Measurements from ENCODE around the gene RASSF3.

The RASSF3 gene

GRCh38 chr12:64724201-64724745, 114.0 kb downstream of the RASSF3 start:
- Histone ChIP-seq H3K4me1 (ENCODE audit: insufficient read depth, low read length) (no peaks in the 10 kb centered on the region), H2AFZ (ENCODE audit: low read depth, low read length) (no peak overlapping the region), H3K9me3 (ENCODE audit: low read length) (no peaks in the 10 kb centered on the region), H3K36me3 (ENCODE audit: insufficient read depth, low read length) (peaks cover 53% of the 10 kb centered on the region), H3K27me3 (ENCODE audit: insufficient read depth, low read length) (no peaks in the 10 kb centered on the region), H3K4me3 (ENCODE audit: low read length) (no peak overlapping the region)

GRCh38 chr12:64729909-64730587, 119.8 kb downstream of the RASSF3 start:
- no peaks in the 10 kb centered on the region for H3K9me3 ChIP-seq (ENCODE audit: low read length)
- H3K36me3 ChIP-seq (ENCODE audit: insufficient read depth, low read length): peaks cover 39% of the 10 kb centered on the region

GRCh38 chr12:64730588-64730969, 120.3 kb downstream of the RASSF3 start:
- Histone ChIP-seq H3K36me3 (ENCODE audit: insufficient read depth, low read length) (peaks cover 43% of the 10 kb centered on the region), H3K4me3 (ENCODE audit: low read length) (no peak overlapping the region), H2AFZ (ENCODE audit: low read depth, low read length) (no peak overlapping the region), H3K27me3 (ENCODE audit: insufficient read depth, low read length) (no peaks in the 10 kb centered on the region), H3K9me3 (ENCODE audit: low read length) (no peaks in the 10 kb centered on the region), H3K4me1 (ENCODE audit: insufficient read depth, low read length) (no peaks in the 10 kb centered on the region)

More at GRCh38 chr12:64729909-64730587, 119.8 kb downstream of the RASSF3 start:
- H3K27me3 ChIP-seq (ENCODE audit: insufficient read depth, low read length): no peaks in the 10 kb centered on the region
- H3K4me3 ChIP-seq (ENCODE audit: low read length): no peak overlapping the region
- H3K4me1 ChIP-seq (ENCODE audit: insufficient read depth, low read length): no peaks in the 10 kb centered on the region
- no peak overlapping the region for H2AFZ ChIP-seq (ENCODE audit: low read depth, low read length)

GRCh38 chr12:64731683-64732082, 121.4 kb downstream of the RASSF3 start:
- Histone ChIP-seq H3K36me3 (ENCODE audit: insufficient read depth, low read length) (peaks cover 51% of the 10 kb centered on the region), H3K4me1 (ENCODE audit: insufficient read depth, low read length) (no peaks in the 10 kb centered on the region), H3K9me3 (ENCODE audit: low read length) (no peaks in the 10 kb centered on the region), H2AFZ (ENCODE audit: low read depth, low read length) (no peak overlapping the region), H3K4me3 (ENCODE audit: low read length) (no peak overlapping the region), H3K27me3 (ENCODE audit: insufficient read depth, low read length) (no peaks in the 10 kb centered on the region)

GRCh38 chr12:64733857-64734256, 123.6 kb downstream of the RASSF3 start:
- Histone ChIP-seq H3K27me3 (ENCODE audit: insufficient read depth, low read length) (no peaks in the 10 kb centered on the region), H3K4me1 (ENCODE audit: insufficient read depth, low read length) (no peaks in the 10 kb centered on the region), H3K36me3 (ENCODE audit: insufficient read depth, low read length) (peaks cover 60% of the 10 kb centered on the region), H2AFZ (ENCODE audit: low read depth, low read length) (no peak overlapping the region), H3K4me3 (ENCODE audit: low read length) (no peak overlapping the region), H3K9me3 (ENCODE audit: low read length) (no peaks in the 10 kb centered on the region)

- Histone ChIP-seq H3K36me3 (ENCODE audit: insufficient read depth, low read length) (peaks cover 68% of the 10 kb centered on the region), H3K27me3 (ENCODE audit: insufficient read depth, low read length) (no peaks in the 10 kb centered on the region), H3K9me3 (ENCODE audit: low read length) (no peaks in the 10 kb centered on the region), H2AFZ (ENCODE audit: low read depth, low read length) (no peak overlapping the region), H3K4me1 (ENCODE audit: insufficient read depth, low read length) (no peaks in the 10 kb centered on the region), H3K4me3 (ENCODE audit: low read length) (no peak overlapping the region)
Observed at GRCh38 chr12:64735442-64735841, 125.1 kb downstream of the RASSF3 start.

GRCh38 chr12:64736771-64737170, 126.5 kb downstream of the RASSF3 start:
- Histone ChIP-seq H3K9me3 (ENCODE audit: low read length) (no peaks in the 10 kb centered on the region), H3K4me3 (ENCODE audit: low read length) (no peak overlapping the region), H3K4me1 (ENCODE audit: insufficient read depth, low read length) (no peaks in the 10 kb centered on the region), H2AFZ (ENCODE audit: low read depth, low read length) (no peak overlapping the region), H3K27me3 (ENCODE audit: insufficient read depth, low read length) (no peaks in the 10 kb centered on the region), H3K36me3 (ENCODE audit: insufficient read depth, low read length) (peaks cover 71% of the 10 kb centered on the region)

- H3K4me3 ChIP-seq (ENCODE audit: low read length): no peak overlapping the region
- H3K9me3 ChIP-seq (ENCODE audit: low read length): no peaks in the 10 kb centered on the region
- no peak overlapping the region for H2AFZ ChIP-seq (ENCODE audit: low read depth, low read length)
- no peaks in the 10 kb centered on the region for H3K27me3 ChIP-seq (ENCODE audit: insufficient read depth, low read length)
- peaks cover 75% of the 10 kb centered on the region for H3K36me3 ChIP-seq (ENCODE audit: insufficient read depth, low read length)
- no peaks in the 10 kb centered on the region for H3K4me1 ChIP-seq (ENCODE audit: insufficient read depth, low read length)
Observed at GRCh38 chr12:64737539-64737938, 127.2 kb downstream of the RASSF3 start.

- Histone ChIP-seq H3K4me1 (ENCODE audit: insufficient read depth, low read length) (no peaks in the 10 kb centered on the region), H2AFZ (ENCODE audit: low read depth, low read length) (no peak overlapping the region), H3K9me3 (ENCODE audit: low read length) (no peaks in the 10 kb centered on the region), H3K4me3 (ENCODE audit: low read length) (no peak overlapping the region), H3K27me3 (ENCODE audit: insufficient read depth, low read length) (no peaks in the 10 kb centered on the region), H3K36me3 (ENCODE audit: insufficient read depth, low read length) (peaks cover 83% of the 10 kb centered on the region)
Observed at GRCh38 chr12:64739778-64740177, 129.5 kb downstream of the RASSF3 start.

GRCh38 chr12:64740646-64741045, 130.4 kb downstream of the RASSF3 start:
- Histone ChIP-seq H3K36me3 (ENCODE audit: insufficient read depth, low read length) (peaks cover 83% of the 10 kb centered on the region), H2AFZ (ENCODE audit: low read depth, low read length) (no peak overlapping the region), H3K27me3 (ENCODE audit: insufficient read depth, low read length) (no peaks in the 10 kb centered on the region), H3K9me3 (ENCODE audit: low read length) (no peaks in the 10 kb centered on the region), H3K4me3 (ENCODE audit: low read length) (no peak overlapping the region), H3K4me1 (ENCODE audit: insufficient read depth, low read length) (no peaks in the 10 kb centered on the region)

GRCh38 chr12:64742416-64742815, 132.1 kb downstream of the RASSF3 start:
- Histone ChIP-seq H3K4me1 (ENCODE audit: insufficient read depth, low read length) (no peaks in the 10 kb centered on the region), H3K4me3 (ENCODE audit: low read length) (no peak overlapping the region), H3K36me3 (ENCODE audit: insufficient read depth, low read length) (peaks cover 74% of the 10 kb centered on the region), H3K27me3 (ENCODE audit: insufficient read depth, low read length) (no peaks in the 10 kb centered on the region), H3K9me3 (ENCODE audit: low read length) (no peaks in the 10 kb centered on the region), H2AFZ (ENCODE audit: low read depth, low read length) (no peak overlapping the region)

- Histone ChIP-seq H3K4me1 (ENCODE audit: insufficient read depth, low read length) (no peaks in the 10 kb centered on the region), H3K27me3 (ENCODE audit: insufficient read depth, low read length) (no peaks in the 10 kb centered on the region), H3K36me3 (ENCODE audit: insufficient read depth, low read length) (peaks cover 68% of the 10 kb centered on the region), H3K9me3 (ENCODE audit: low read length) (no peaks in the 10 kb centered on the region), H2AFZ (ENCODE audit: low read depth, low read length) (no peak overlapping the region), H3K4me3 (ENCODE audit: low read length) (no peak overlapping the region)
Observed at GRCh38 chr12:64743206-64743605, 132.9 kb downstream of the RASSF3 start.

GRCh38 chr12:64744422-64745258, 134.3 kb downstream of the RASSF3 start:
- peaks cover 56% of the 10 kb centered on the region for H3K36me3 ChIP-seq (ENCODE audit: insufficient read depth, low read length)
- no peaks in the 10 kb centered on the region for H3K4me1 ChIP-seq (ENCODE audit: insufficient read depth, low read length)
- no peaks in the 10 kb centered on the region for H3K27me3 ChIP-seq (ENCODE audit: insufficient read depth, low read length)
- no peaks in the 10 kb centered on the region for H3K9me3 ChIP-seq (ENCODE audit: low read length)
- H3K4me3 ChIP-seq (ENCODE audit: low read length): no peak overlapping the region
- H2AFZ ChIP-seq (ENCODE audit: low read depth, low read length): no peak overlapping the region
